HCT116 (cell line): ENCODE data around the gene ULBP2. TPM values are rescaled to one million over a fixed set of nuclear protein-coding genes. Genes with fewer than 3 reads are reported as not detected.

ENCODE experiments used
- ATAC-seq: fragments of 200-7000 bp; cut with Tn5 transposase; 2 replicates; pipeline ENCODE4 v1.9.1; 2020; ENCODE audit warnings: mild to moderate bottlenecking, moderate library complexity
- BruUV-seq: library from RNA; stranded (reverse); fragments of 400-500 nt; replicated peaks from 2 replicates; lab custom pipeline; 2021; lab: Mats Ljungman, UMichigan
- CTCF ChIA-PET: fragments of 300-600 bp; sonication (Branson Sonifier 250); formaldehyde crosslinking; loops from one replicate; lab custom pipeline; 2021; ENCODE audit warnings: antibody characterized with exemption; lab: Charles Lee
- POLR2A ChIA-PET: fragments of 300-600, 350-600 bp; sonication (Branson Sonifier 250); formaldehyde crosslinking; loops from one replicate; lab custom pipeline; 2021; ENCODE audit warnings: antibody characterized with exemption; lab: Charles Lee
- RAD21 ChIA-PET, 2 experiments: fragments of 300-600 bp; sonication (Branson Sonifier 250); formaldehyde crosslinking; loops; one replicate each; lab custom pipeline; 2023; ENCODE audit warnings: low total read pairs in 2 of 2; ENCODE audit not compliant: uncharacterized antibody in 2 of 2, unreplicated experiment in 2 of 2, low non-redundant PET in 1 of 2; lab: Charles Lee
- DNase-seq: peaks from one replicate; pipeline ENCODE4 v3.0.0-alpha.2; 2010; ENCODE audit warnings: low read depth, low spot score
- H2AFZ ChIP-seq: fragments of 200-600 bp; shearing (Covaris generic), sonication (generic); 2 replicates; pipeline ENCODE4 v1.6.1; 2017; ENCODE audit warnings: low read depth, mixed run types, mixed read lengths, antibody characterized with exemption, low read length; ENCODE audit not compliant: poor library complexity, severe bottlenecking
- H3K27ac ChIP-seq: 2 replicates; pipeline ENCODE4 v1.5.1; 2012; ENCODE audit warnings: low read depth, low read length
- H3K27me3 ChIP-seq: fragments of 200-600 bp; sonication (generic); 2 replicates; pipeline ENCODE4 v1.6.1; 2016; ENCODE audit warnings: mixed run types, low read length, mixed read lengths; ENCODE audit not compliant: insufficient read depth
- H3K36me3 ChIP-seq, 2 experiments: fragments of 200-500 bp in 1 of 2; fragments of 200-600 bp in 1 of 2; sonication (Bioruptor generic) in 1 of 2; sonication (generic) in 1 of 2; 2 replicates each; pipeline versions ENCODE4 v1.5.1 to v1.6.1; 2014 to 2016; ENCODE audit warnings: low read length in 2 of 2, inconsistent platforms in 1 of 2, mixed read lengths in 1 of 2, mixed run types in 1 of 2; ENCODE audit not compliant: insufficient read depth in 2 of 2, control insufficient read depth in 1 of 2
- H3K4me1 ChIP-seq, 2 experiments: fragments of 200-600 bp in 1 of 2; sonication (generic) in 1 of 2; 2 replicates each; pipeline versions ENCODE4 v1.5.1 to v1.6.1; 2012 to 2017; ENCODE audit warnings: low read length in 2 of 2, inconsistent platforms in 1 of 2, mild to moderate bottlenecking in 1 of 2, mixed read lengths in 1 of 2, mixed run types in 1 of 2, moderate library complexity in 1 of 2; ENCODE audit not compliant: insufficient read depth in 2 of 2, control insufficient read depth in 1 of 2
- H3K4me2 ChIP-seq: fragments of 200-600 bp; sonication (generic); 2 replicates; pipeline ENCODE4 v1.6.1; 2017; ENCODE audit warnings: mixed run types, low read length, mixed read lengths
- H3K4me3 ChIP-seq, 2 experiments: fragments of 200-600 bp in 1 of 2; sonication (generic) in 1 of 2; replicated peaks in 1 of 2; 2 replicates each; pipeline ENCODE4 v1.5.1; 2011 to 2016; ENCODE audit warnings: low read length in 2 of 2, control low read depth in 1 of 2, low read depth in 1 of 2, mild to moderate bottlenecking in 1 of 2, mixed read lengths in 1 of 2, mixed run types in 1 of 2
- H3K79me2 ChIP-seq: fragments of 200-600 bp; sonication (generic); 2 replicates; pipeline ENCODE4 v1.6.1; 2017; ENCODE audit warnings: mild to moderate bottlenecking, mixed run types, low read length, moderate library complexity, mixed read lengths; ENCODE audit not compliant: insufficient read depth
- H3K9ac ChIP-seq: fragments of 200-600 bp; sonication (generic); 2 replicates; pipeline ENCODE4 v1.6.1; 2016; ENCODE audit warnings: low read length, mixed read lengths
- H3K9me2 ChIP-seq: fragments of 200-600 bp; sonication (generic), shearing (Covaris generic); 2 replicates; pipeline ENCODE4 v1.6.1; 2017; ENCODE audit warnings: mixed run types, mild to moderate bottlenecking, moderate library complexity; ENCODE audit not compliant: insufficient read depth
- H3K9me3 ChIP-seq, 2 experiments: fragments of 200-500 bp in 1 of 2; fragments of 200-600 bp in 1 of 2; sonication (Bioruptor generic) in 1 of 2; sonication (generic) in 1 of 2; 2 replicates each; pipeline ENCODE4 v1.6.1; 2014 to 2017; ENCODE audit warnings: low read length in 2 of 2, mixed read lengths in 2 of 2, inconsistent platforms in 1 of 2, low read depth in 1 of 2, mild to moderate bottlenecking in 1 of 2, mixed run types in 1 of 2, moderate library complexity in 1 of 2; ENCODE audit not compliant: control insufficient read depth in 1 of 2, insufficient read depth in 1 of 2
- H4K20me1 ChIP-seq: fragments of 200-600 bp; sonication (generic), shearing (Covaris generic); 2 replicates; pipeline ENCODE4 v1.6.1; 2017; ENCODE audit warnings: mixed run types, mild to moderate bottlenecking, moderate library complexity; ENCODE audit not compliant: insufficient read depth
- ATF3 ChIP-seq: IDR thresholded peaks from 2 replicates; pipeline ENCODE4 v1.6.1; 2012
- CBX3 ChIP-seq: IDR thresholded peaks from 2 replicates; pipeline ENCODE4 v1.6.1; 2012; ENCODE audit warnings: low read depth
- CEBPB ChIP-seq: IDR thresholded peaks from 2 replicates; pipeline ENCODE4 v1.6.1; 2012; ENCODE audit warnings: low read depth
- CTCF ChIP-seq, 3 experiments: fragments of 200-600 bp in 1 of 3; sonication (generic) in 1 of 3; IDR thresholded peaks in 2 of 3; conservative IDR thresholded peaks in 1 of 3; 2 replicates each; pipeline ENCODE4 v1.5.1; 2012 to 2017; ENCODE audit warnings: low read depth in 2 of 3, low read length in 2 of 3, antibody characterized with exemption in 1 of 3, borderline replicate concordance in 1 of 3, control low read depth in 1 of 3, mild to moderate bottlenecking in 1 of 3, mixed read lengths in 1 of 3, mixed run types in 1 of 3, moderate library complexity in 1 of 3; ENCODE audit not compliant: insufficient read depth in 1 of 3
- ELF1 ChIP-seq: IDR thresholded peaks from 2 replicates; pipeline ENCODE4 v1.6.1; 2012; ENCODE audit warnings: low read depth, borderline replicate concordance
- EZH2 ChIP-seq: fragments of 200-600 bp; sonication (generic); IDR thresholded peaks from 2 replicates; pipeline ENCODE4 v1.6.1; 2017; ENCODE audit warnings: antibody characterized with exemption, mixed run types
- EZH2phosphoT487 ChIP-seq: fragments of 200-600 bp; IDR thresholded peaks from 2 replicates; pipeline ENCODE4 v1.6.1; 2018; ENCODE audit warnings: antibody characterized with exemption, borderline replicate concordance
- FOSL1 ChIP-seq: IDR thresholded peaks from 2 replicates; pipeline ENCODE4 v1.6.1; 2012; ENCODE audit warnings: low read depth
- JUND ChIP-seq: IDR thresholded peaks from 2 replicates; pipeline ENCODE4 v1.6.1; 2012
- POLR2A ChIP-seq: IDR thresholded peaks from 2 replicates; pipeline ENCODE4 v1.7.0; 2011; ENCODE audit warnings: borderline replicate concordance; ENCODE audit not compliant: insufficient read depth, insufficient read length; ENCODE audit errors: extremely low read depth
- RAD21 ChIP-seq: IDR thresholded peaks from 2 replicates; pipeline ENCODE4 v1.6.1; 2012; ENCODE audit warnings: low read depth, mild to moderate bottlenecking
- REST ChIP-seq: IDR thresholded peaks from 2 replicates; pipeline ENCODE4 v1.6.1; 2012; ENCODE audit warnings: low read depth
- SP1 ChIP-seq: IDR thresholded peaks from 2 replicates; pipeline ENCODE4 v1.6.1; 2012; ENCODE audit warnings: low read depth
- SRF ChIP-seq: IDR thresholded peaks from 2 replicates; pipeline ENCODE4 v1.6.1; 2012; ENCODE audit warnings: low read depth
- TCF7L2 ChIP-seq: IDR thresholded peaks from 2 replicates; pipeline ENCODE4 v1.7.0; 2011; ENCODE audit warnings: borderline replicate concordance, inconsistent platforms; ENCODE audit not compliant: insufficient read depth, insufficient read length; ENCODE audit errors: extremely low read depth
- YY1 ChIP-seq: IDR thresholded peaks from 2 replicates; pipeline ENCODE4 v1.6.1; 2011; ENCODE audit warnings: low read length, low read depth, moderate library complexity, mild to moderate bottlenecking; ENCODE audit not compliant: insufficient replicate concordance; ENCODE audit errors: extremely low read depth
- ZBTB33 ChIP-seq: IDR thresholded peaks from 2 replicates; pipeline ENCODE4 v1.6.1; 2011; ENCODE audit warnings: mild to moderate bottlenecking, low read length, moderate library complexity; ENCODE audit not compliant: insufficient replicate concordance; ENCODE audit errors: extremely low read depth
- ZFX ChIP-seq: fragments of 450-650 bp; IDR thresholded peaks from 2 replicates; pipeline ENCODE4 v1.6.1; 2017
- ZNF274 ChIP-seq: fragments of 200-500 bp; sonication (Bioruptor generic); IDR thresholded peaks from 2 replicates; pipeline ENCODE4 v1.6.1; 2014; ENCODE audit warnings: mild to moderate bottlenecking, low read depth, low read length, inconsistent platforms
- intact Hi-C: fragments of 100-400 bp; cut with micrococcal nuclease; formaldehyde crosslinking; loops from 2 replicates; pipeline ENCODE4 v1.10.0; 2022
- total RNA-seq: library from RNA; stranded (reverse); gene quantifications from one replicate; pipeline ENCODE4 v1.2.1, GENCODE V29; 2021; ENCODE audit not compliant: unreplicated experiment
- TF ChIP-seq, protein P1 (sequence below): IDR thresholded peaks from 2 replicates; pipeline ENCODE4 v1.6.1; 2012

Gene ULBP2
- total RNA-seq, 1 experiment from 2014 or later: 10.2 TPM

DNA sequence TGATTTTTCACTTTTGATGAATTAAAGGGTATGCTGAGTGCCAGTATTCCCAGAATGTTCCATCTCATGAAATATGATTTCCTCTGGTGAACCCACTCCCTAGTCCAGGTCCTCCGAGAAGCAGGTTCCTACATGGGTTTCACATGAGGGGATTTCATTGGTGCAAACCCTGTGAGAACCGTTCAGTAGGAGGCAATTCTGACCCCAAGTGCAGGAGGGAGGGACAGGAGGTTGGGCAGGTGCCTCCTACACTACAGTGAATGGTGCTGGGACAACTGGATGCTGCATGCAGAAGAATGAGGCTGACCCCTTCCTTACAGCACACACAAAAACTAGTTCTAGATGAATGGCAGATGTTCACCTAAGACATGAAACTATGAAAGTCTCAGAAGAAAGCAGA lies 5.1 kb upstream of the ULBP2 start:
- H3K4me1 ChIP-seq: peaks cover 2 to 6% of the 10 kb centered on the region in 2 experiments; a peak in 2 of 4 replicates
- no peak overlapping the region for H3K9ac ChIP-seq
- ATAC-seq: no peak
- H3K9me2 ChIP-seq: no peaks in the 10 kb centered on the region
- intact Hi-C loops: no loop called here
- RAD21 ChIA-PET: no interaction called here
- no peak for TF ChIP-seq ATF3
- TF ChIP-seq FOSL1: no peak
- no peak for TF ChIP-seq ZFX
- TF ChIP-seq YY1: no peak
- TF ChIP-seq JUND: no peak
- TF ChIP-seq, protein P1, sequence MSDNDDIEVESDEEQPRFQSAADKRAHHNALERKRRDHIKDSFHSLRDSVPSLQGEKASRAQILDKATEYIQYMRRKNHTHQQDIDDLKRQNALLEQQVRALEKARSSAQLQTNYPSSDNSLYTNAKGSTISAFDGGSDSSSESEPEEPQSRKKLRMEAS: no peak
- no peak for TF ChIP-seq ELF1
- TF ChIP-seq EZH2: no peak
- TF ChIP-seq EZH2phosphoT487: no peak
- TF ChIP-seq TCF7L2: no peak
- no peak for TF ChIP-seq SP1
- no peak for TF ChIP-seq ZBTB33
- no peak for TF ChIP-seq CTCF (IDR thresholded peaks at IDR 0.05 in 2 of 3, conservative IDR thresholded peaks at IDR 0.05 in 1 of 3; ENCODE audit: borderline replicate concordance in 1 of 3, insufficient read depth in 1 of 3, low read depth in 2 of 3, low read length in 2 of 3)
- no peak for TF ChIP-seq RAD21
- TF ChIP-seq ZNF274: no peak
- TF ChIP-seq CBX3: no peak
- TF ChIP-seq POLR2A: no peak
- TF ChIP-seq REST: no peak
- TF ChIP-seq SRF: no peak
- TF ChIP-seq CEBPB: no peak
- TF ChIP-seq, all 23 proteins: peak for 0
- Histone ChIP-seq H3K4me2 (no peak overlapping the region), H2AFZ (no peak overlapping the region), H3K27me3 (no peaks in the 10 kb centered on the region), H3K79me2 (no peaks in the 10 kb centered on the region), H3K36me3 (no peaks in the 10 kb centered on the region), H3K4me3 (no peak overlapping the region), H3K27ac (no peak overlapping the region), H4K20me1 (no peaks in the 10 kb centered on the region), H3K9me3 (no peaks in the 10 kb centered on the region)
- POLR2A ChIA-PET: no interaction called here
- BruUV-seq: no TSS peak
- CTCF ChIA-PET: no interaction called here
- no peak for DNase-seq
